ENCODE data around the gene PSMG3.

PSMG3 gene

DNA sequence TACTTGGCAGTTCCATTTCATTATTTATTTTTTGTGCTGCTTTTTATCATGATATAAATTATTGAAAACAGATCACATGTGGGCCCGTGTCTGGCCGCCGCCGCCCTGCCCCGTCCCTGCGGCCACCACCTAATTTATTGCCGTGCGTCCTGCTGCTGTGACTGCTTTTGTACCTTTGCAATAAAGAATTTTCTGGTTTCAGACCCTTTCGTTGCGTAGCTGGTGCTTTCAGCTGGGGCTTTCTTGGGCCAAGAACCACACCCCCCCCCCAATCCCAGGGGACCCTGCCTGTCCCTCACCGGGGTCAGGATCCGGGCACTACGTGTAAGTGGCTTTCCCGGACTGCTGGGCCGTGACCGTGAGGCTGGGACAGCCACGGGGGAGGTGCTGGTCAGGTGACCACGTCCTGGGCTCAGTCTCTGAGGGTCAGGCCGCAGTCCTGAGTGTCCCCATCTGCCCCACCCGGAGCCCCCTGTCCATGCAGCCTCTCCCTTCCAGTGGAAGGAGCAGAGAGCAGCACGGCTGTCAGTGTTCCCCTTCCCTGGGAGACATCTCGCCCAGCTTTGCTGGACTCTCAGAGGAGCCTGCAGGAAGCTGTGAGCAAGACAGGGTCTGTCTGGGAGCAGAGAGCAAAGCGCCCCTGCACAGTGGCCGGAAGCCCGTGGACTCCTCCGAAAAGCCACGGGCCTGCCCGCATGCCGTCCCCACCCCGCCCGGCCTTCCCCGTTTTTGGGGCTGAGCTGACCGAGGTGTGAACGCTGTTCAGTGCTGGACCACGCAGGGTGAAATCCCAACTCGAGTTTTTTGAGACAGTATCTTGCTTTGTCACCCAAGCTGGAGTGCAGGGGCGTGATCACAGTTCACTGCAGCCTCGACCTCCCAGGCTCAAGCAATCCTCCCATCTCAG is 26.7 kb downstream of the PSMG3 start:
- DNase-seq, result no peak

DNA sequence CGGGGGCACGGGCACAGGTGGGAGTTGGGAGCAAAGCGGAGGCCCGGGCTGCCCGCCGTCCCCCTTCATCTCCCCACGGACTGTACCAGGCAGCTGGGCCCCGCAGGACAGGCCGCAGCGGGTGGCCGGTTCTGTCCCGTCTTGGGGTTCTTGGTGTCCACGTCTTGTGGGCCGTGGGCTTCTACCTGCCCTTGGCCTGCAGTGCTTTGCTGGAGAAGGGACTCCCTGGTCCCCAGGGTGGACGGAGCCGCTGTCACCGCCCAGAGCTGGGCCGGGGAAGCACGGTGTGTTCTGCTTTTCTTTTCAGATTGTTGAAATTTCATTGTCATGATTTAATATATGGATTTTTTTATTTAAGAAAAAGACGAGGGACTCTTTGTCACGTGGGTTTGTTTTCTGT is 27.5 kb downstream of the PSMG3 start:
- DNase-seq, result no peak

DNA sequence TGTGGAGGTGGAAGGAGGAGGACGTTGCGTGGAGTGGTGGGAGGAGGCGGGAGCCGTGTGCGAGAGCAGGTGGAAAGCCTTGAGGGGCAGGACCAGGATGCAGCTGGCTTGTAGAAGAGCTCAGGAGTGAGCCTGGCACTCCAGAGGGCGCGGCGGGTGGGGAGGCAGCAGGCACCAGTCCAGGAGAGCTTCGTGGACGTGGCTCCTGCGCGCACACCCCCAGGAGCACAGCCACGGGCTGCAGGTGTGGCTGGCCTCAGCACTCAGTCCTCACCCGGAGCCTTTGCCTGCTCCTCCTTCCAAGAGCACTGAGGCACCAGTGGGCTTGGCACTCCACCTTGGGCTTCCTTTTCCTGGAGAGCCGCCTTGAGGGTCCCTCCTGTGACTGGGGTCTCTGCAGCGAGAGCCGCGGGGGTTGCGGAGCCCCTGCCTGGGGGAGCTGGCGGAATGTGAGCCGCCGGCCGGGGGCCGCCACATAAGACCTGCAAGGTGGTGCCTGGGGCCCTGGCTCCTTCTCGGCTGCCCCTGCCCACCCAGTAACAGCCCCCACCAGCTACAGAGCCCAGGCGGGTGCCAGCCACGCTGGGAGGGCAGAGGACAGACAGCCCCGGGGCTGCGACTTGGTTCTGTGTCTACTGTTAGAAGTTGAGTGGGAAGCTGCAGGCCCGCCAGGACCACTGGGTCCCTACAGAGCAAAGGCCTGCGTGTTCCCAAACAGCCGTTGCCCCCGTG is 28.2 kb downstream of the PSMG3 start:
- no peak for DNase-seq

DNA sequence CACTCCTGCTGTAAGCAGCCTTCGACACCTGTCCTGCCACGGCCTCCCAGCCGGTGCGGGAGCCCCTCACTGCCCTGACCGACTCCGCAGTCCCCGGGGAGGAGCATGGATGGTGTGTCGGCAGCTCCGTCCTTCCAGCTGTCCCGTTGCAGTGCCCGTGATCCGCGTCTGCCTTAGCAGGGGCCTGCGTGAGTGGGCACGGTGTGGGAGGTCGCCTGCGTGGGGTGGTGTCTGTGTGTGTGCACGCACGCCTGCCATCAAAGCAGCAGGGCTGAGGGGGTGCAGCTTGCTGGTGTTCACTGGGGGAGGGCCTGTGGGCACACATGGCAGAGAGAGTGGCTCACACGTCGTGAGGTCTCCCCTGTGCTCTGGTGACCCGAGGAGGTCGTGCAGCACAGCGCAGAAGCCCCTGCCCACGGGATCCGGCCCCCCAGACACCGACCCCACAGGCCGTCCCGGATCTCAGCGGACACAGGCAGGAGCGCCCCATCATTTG is 29.0 kb downstream of the PSMG3 start:
- no peak for DNase-seq

DNA sequence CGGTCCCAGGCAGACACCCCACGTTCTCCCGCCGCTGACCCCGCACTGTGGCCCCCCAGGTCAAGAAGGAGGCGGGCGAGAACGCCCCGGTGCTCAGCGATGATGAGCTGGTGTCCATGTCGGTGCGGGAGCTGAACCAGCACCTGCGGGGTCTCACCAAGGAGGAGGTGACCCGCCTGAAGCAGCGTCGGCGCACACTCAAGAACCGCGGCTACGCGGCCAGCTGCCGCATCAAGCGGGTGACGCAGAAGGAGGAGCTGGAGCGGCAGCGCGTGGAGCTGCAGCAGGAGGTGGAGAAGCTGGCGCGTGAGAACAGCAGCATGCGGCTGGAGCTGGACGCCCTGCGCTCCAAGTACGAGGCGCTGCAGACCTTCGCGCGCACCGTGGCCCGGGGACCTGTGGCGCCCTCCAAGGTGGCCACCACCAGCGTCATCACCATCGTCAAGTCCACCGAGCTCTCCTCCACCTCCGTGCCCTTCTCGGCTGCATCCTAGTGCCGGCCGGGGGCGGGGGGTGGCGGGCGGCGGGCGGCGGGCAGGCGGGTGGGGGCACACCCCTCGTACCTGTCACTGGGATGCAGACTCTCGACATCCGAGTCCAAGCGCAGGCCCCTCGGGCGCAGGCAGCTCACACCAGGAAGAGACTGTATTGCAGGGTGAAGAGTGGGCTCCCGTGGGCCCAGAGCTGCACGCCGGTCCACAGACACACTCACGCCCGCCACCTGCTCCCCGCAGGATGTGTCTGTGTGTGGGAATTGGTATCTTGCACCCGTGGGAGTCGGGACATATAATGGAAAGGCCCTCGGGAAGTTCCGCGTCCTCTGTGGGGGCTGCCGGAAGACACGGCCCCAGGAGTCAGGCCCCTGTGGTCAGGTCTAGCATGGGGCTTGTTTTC is 29.7 kb downstream of the PSMG3 start:
- DNase-seq, result no peak

DNA sequence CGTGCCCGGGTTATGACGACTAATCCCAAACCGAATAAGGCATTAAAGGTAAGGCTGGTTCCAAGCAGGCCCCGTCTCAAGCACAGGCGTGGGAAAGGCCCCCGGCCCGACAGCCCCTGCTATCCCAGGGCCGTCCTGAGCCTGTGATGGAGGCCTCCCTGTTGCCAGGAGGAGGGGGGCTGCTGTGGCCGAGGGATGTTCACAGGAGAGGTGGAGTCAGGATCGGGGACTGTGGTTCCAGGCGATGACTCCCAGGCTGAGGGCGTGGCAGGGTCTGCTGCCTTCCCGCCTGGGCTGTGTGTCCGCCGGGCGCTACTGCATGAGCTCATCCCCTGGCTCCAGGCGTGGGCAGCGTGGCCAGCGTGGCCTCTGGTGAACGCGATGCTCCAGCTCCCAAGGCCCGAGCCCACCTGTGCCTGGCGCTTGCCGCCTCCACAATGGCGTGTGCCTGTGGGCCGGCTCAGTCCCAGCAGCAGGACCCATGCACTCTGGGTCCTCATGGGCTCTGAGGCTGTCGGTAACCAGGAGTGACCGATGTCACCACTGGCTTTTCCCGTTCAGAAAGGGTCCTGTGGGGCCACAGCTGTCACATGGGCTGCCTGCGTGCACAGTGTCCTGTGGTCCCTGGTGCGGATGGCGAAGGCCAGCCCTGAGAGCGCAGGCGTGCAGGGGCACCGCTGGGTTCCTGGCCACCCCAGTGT is 30.5 kb downstream of the PSMG3 start:
- DNase-seq, result no peak

DNA sequence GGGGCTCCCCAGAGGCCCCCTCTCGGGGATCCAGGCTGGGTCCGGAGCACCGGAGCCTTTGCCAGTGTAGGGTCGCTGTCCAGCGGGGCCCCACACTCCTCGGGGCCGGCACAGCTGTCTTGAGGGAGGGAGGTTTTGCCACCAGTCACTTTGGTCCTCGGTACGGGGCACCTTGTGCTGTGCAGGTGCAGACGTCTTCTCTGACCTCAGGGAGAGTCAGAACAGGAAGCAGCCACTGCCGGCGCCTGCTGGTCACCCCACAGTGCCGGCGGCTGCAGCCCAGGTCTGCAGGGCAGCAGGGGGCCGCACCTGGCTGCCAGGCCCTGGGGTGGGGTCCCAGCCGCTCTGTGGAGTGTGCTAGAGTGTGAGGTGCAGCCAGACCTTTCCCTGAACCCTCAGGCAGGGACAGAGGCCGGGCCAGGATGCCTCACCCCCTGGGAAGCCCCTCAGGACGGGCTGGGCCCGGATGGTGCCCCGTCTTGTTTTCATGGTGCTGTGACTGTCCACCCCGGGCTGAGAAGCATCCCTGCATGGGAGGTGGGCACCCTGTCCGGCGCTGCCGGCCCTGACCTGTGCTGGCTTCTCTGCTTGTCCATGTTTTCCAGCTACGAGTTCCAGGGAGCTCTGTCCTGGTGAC is 31.2 kb downstream of the PSMG3 start:
- DNase-seq, result no peak

DNA sequence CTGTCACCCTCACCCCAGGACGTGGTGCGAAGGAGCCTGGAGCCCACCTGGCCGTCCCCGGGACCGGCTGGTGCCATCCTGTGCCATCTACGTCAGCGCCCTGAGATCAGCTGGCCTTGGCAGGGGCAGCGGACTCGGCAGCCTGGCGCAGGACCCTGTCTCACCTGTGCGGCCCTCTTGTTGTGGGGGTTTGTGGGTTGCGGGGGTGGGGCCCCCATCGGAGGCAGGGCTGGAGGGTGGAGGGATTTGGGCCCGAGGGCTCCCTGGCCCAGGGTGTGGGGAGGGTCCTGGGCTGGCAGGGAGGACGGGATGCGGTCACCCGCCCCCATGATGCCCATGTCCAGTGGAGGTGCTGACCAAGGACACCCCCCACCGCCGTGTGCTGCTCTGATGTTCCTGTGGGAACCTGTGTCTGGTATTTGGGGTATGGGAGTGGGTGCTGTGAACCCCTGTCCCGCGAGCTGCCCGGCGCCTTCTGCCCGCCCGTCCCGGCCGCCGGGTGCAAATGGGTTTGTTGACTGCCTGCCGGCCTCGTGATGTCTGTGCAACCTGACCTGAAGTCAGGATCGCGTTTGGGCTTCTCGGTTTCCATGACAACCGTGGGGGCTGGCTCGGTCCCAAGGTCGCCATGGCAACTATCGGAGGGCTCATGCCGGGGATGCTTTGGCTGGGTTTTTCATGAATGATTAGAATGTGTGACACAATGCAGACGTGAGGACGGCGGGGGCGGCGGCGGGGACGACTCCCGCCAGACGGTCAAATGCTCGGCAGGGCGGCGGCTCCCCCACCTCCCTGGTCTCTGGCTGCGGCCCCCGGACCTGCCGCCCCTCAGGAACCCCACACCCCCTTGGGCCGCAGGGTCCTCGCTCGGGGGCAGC is 32.1 kb downstream of the PSMG3 start:
- DNase-seq, result no peak

DNA sequence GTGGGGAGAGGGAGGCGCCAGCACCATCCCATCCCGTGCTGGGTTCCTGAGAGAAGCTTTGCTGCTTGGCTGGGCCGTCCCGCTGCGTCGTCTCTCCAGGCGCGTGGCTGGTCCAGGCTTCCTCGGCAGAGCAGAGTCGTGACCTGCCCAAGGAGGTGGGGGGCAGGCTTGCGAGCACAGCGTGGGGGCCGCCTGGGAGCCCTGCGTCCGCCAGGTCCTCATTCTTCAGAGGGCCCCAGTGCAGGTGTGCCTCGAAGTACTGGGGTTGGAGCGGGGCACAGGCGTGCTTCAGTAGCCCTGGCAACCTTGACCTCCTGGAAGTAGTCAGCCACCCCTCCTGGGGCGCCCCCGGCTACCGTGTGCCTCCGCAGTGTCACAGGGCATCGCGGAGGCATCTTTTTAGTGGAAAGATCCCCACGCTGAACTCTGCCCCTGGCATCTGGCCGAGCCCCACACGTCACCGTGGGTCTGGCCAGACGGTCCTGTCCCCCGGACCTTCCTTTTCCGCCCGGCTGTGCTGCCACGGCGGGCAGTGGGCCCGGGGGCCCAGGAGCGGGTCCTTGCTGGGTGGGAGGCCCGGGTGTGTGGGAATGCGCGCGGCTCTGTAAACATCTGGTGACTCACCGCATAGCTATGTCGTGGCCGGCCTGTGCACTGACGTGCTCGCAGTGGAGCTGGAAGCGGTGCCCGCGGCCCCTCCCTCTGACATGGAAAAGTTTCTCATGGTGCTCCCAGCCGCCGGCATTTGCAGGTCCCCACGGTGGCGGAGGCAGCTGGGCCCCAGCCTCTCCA is 32.9 kb downstream of the PSMG3 start:
- no peak for DNase-seq

DNA sequence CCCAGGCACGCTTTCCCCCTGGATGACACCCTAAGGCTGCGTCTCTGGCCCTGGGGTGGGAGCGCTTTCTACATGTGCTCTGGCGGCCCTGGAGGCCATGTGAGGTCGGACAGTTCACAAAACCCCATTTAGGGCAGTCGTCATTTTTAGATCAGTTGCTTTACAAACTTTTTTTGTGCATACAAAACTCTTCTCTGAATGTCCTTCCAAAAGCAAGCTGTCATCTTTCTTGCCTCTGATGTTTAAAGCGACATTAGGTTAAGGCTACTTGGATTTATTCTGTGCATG is 33.4 kb downstream of the PSMG3 start:
- DNase-seq, result no peak

DNA sequence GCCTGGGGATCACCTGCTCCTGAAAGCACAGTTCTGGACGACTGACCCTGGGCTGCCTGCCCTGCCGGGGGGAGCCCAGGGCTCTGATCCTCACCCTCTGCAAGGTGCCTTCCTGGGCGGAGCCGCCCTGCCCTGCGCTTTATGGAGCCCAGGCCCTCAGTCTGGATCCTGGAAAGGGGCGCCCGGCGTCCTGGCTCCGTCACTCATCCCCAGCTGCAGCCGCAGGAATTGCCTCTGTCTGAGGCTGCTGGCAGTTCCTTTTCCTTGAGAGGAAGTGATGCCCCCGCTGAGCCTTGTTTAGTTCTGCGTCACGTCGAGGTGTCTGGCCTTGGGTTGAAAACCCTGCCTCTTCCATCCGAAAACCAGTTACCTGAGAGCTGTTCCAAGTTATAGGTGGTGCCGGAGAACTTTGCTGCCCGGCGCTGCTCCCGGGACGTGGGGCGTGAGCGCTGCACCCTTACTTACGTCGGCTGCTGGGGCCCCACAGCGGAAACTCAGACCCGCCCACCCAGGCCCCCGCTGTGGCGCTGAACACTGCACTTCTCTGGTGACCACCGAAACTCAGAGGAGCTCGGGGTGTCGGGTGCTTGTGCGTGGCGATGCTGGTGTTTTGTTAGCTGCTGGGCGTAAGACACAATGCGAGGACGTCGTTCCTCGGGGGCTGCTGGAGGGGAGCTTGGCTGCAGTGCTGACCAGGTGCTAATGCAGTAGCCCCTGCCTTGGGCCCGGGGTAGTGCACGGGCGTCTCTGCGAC is 34.0 kb downstream of the PSMG3 start:
- no peak for DNase-seq

DNA sequence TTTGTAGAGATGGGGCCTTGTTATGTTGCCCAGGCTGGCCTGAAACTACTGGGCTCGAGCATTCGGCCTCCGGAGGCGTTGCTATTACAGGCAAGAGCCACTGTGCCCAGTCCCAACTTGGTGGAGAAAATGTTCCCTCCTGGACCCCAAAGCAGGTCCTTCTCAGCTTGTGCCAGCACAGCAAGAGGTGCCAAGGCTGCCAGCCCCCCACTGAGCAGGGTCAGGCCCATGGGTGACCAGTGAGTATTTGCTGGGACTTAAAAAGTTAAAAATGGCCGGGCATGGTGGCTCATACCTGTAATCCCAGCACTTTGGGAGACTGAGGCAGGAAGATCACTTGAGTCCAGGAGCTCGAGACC is 34.8 kb downstream of the PSMG3 start:
- no peak for DNase-seq

DNA sequence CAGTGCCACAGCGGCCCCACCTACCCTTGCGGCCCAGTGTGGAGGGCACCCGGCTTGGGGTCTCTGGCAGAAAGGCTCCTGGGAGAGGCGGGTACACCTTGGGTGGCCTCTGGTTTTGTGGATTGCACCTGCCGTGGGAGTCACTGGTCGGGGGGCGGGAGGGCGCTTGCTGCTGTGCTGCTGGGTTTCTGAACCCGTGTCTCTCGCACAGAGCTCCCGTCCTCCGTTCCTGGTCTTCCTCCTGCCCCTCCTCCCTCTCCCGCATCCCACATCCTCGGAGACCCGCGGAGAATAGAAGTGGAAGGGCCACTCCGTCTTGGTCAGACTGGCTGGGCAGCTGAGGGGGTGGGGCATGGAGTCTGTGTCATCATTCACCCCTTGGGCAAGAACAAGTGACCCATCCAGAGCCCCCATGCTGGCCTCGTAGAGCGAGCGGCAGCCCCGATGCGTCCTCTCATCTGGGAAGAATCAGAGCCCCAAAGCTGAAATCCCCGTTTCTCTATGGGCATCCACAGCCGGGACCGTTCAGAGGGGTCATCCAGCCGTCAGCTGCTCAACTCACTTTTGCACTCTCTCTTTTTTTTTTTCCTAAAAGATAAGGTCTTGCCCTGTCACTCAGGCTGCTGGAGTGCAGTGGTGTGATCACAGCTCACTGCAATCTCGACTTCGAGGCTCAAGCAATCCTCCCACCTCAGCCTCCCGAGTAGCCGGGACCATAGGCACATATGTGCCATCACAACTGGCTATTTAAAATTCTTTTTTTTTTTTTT is 35.3 kb downstream of the PSMG3 start:
- no peak for DNase-seq

DNA sequence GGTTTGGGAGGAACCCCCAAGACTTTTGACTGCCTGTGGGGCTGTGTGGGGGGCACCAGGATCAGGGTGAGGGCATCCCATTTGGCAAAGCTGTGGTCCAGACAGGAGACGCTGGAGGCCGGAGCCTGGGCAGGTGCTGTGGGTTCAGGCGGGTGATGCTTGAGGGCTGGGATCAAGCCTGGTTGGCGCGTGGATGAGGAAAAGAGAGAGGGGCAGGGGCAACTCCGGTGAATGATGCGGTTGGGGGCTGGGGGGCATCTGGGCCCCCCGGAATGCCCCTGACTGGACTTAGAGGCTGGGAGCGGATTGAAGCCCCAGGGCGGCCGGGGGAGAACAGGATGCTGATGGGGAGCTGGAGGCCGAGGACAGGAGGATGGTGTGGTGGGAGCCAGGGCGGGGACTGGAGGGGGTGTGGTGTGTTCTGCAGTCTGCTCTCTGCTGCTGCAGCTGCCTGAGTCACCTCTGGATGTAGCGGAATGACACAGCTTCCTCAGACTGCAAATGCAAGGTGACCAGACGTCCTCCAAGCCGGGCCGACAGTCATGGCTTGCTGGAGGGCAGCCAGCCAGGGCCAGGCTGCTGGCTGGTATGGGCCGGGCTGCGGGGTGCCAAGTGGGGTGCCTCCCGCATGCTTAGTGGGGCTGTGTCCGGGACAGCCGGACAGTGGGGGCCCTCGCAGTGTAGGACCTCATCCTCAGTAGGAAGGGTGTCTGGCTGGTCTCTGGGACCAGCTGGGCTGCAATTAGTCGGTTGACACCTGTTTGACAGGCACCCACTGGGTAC is 36.1 kb downstream of the PSMG3 start:
- DNase-seq, result peak; percentile 61

DNA sequence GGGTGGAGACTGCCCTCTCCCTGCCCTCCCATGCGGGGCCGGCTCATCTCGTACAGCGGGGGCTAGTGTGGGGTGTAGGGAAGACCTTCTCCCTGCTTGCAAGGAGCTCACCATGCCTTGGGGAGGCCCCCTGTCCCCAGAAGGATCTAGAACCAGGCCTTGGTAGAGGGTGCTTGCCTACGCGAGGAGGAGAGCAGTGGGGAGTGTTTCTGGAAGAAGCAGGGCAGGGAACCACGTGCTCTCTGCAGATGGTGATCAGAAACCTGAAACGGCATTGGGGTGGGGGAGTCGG is 36.6 kb downstream of the PSMG3 start:
- DNase-seq, result no peak

DNA sequence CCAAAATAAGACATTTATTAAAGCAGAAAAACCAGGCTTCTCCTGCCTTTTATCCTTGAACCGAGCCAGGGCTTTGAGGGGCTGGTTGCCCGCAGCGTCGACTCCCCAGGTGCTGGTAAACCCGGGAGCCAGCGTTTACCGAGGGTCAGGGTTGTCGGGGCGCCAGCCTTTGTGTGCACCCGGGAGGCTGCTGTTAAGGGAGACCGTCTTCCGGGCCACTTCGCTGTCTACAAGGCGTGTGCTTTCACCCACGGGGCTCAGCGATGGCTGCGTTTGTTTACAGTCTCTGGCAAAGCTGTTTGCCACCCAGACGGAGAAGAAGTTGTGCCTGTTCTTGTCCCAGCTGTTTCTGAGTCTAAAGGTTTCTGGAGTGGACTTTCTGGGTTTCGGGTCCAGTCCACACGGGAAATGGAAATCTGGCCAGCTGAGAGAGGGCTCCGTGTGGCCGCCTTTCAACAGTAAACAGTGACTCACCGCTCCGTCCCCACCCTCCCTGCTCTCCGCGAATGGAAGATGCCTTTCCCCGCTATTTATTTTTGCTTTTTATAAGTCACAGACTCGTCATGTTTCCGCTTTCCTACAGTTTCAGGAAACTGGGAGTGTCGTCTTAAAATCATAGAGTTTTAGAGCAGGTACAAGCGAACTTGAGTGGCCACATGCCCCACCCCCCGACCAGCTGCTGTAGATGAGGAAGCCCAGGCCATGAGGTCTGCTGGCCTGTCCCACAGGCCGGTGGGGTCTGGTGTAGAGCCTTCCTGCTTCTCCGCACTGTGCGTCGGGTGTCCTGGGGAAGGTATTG is 37.2 kb downstream of the PSMG3 start:
- DNase-seq, result peak; percentile 79

DNA sequence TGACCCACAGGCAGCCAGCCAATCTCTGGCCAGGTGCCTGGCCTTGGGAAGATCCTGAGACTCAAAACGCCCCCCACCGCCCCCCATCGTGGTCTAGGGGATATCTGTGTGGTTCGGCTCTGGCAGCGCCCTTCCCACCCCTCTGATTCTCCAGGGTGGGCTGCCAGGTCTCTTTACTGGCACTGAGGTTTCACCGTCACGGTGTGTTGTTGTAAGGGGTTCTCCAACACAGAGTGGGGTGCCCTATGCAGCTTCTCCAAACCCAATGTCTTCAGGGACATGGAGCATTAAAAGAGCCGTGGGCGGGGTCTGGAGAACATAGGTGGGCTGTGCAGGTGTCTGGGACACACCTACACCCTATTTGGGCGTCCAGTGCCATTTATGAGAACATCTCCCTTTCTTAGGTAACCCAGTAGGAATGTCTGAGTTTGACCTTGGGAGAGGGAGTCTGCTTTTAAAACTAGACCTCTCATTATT is 37.8 kb downstream of the PSMG3 start:
- no peak for DNase-seq
